Eye (tissue), 1 donor: ENCODE measurements around the gene FAAP100.
A peak's percentile ranks its signal among the peaks of the same experiment; 100 is the strongest.

Source experiments
- DNase-seq: peaks from one replicate; pipeline ENCODE4 v3.0.0-alpha.2; 2015

The FAAP100 gene

GRCh38 chr17:81576621-81577277 is 24.6 kb upstream of the FAAP100 start:
- DNase-seq = no peak

- DNase-seq = no peak
These were observed 23.7 kb upstream of the FAAP100 start for GRCh38 chr17:81575836-81576235.

- no peak for DNase-seq
These were observed 22.4 kb upstream of the FAAP100 start for GRCh38 chr17:81574643-81574956.

- peak; percentile 19 for DNase-seq
These were observed 21.9 kb upstream of the FAAP100 start for GRCh38 chr17:81573794-81574642.

- no peak for DNase-seq
These were observed 20.5 kb upstream of the FAAP100 start for GRCh38 chr17:81572563-81573168.

- DNase-seq = no peak
These were observed 18.8 kb upstream of the FAAP100 start for GRCh38 chr17:81570964-81571363.

GRCh38 chr17:81569986-81570514 is 17.9 kb upstream of the FAAP100 start:
- no peak for DNase-seq

GRCh38 chr17:81568416-81568815 is 16.3 kb upstream of the FAAP100 start:
- DNase-seq = no peak

GRCh38 chr17:81567191-81567590 is 15.0 kb upstream of the FAAP100 start:
- DNase-seq = no peak

GRCh38 chr17:81566461-81567126 is 14.4 kb upstream of the FAAP100 start:
- peak; percentile 75 for DNase-seq

GRCh38 chr17:81565231-81565630 is 13.1 kb upstream of the FAAP100 start:
- DNase-seq = no peak

- DNase-seq = no peak
These were observed 12.6 kb upstream of the FAAP100 start for GRCh38 chr17:81564778-81565177.

- DNase-seq = no peak
These were observed 11.9 kb upstream of the FAAP100 start for GRCh38 chr17:81563861-81564586.

- no peak for DNase-seq
These were observed 9.3 kb upstream of the FAAP100 start for GRCh38 chr17:81561494-81561885.

GRCh38 chr17:81558941-81559806 is 7.0 kb upstream of the FAAP100 start:
- no peak for DNase-seq

- no peak for DNase-seq
These were observed 5.9 kb upstream of the FAAP100 start for GRCh38 chr17:81558115-81558468.

GRCh38 chr17:81557276-81558114 is 5.3 kb upstream of the FAAP100 start:
- DNase-seq = no peak

GRCh38 chr17:81556863-81557262 is 4.7 kb upstream of the FAAP100 start:
- no peak for DNase-seq

- DNase-seq = no peak
These were observed 4.1 kb upstream of the FAAP100 start for GRCh38 chr17:81556175-81556691.

GRCh38 chr17:81553616-81554181 is 1.5 kb upstream of the FAAP100 start:
- no peak for DNase-seq
